Esophagus (tissue), 2 donors: ENCODE measurements around the gene CYP2B6. TPM values are rescaled to one million over a fixed set of nuclear protein-coding genes. Genes with fewer than 3 reads are reported as not detected.
"Not testable (repeated sequence)": the region's sequence is repeated elsewhere in the genome, so short reads cannot be mapped to it uniquely, and the experiment has no call there.

Experiments
- H3K27ac ChIP-seq, 2 donors: one replicate each; pipeline ENCODE4 v1.5.1; 2013; ENCODE audit warnings: low read depth in 2 of 2, mild to moderate bottlenecking in 2 of 2, inconsistent platforms in 1 of 2, low read length in 1 of 2, moderate library complexity in 1 of 2
- H3K27me3 ChIP-seq, 2 donors: one replicate each; pipeline ENCODE4 v1.6.1; 2013; ENCODE audit warnings: low read length in 2 of 2, control low read depth in 1 of 2, mild to moderate bottlenecking in 1 of 2; ENCODE audit not compliant: insufficient read depth in 2 of 2, control insufficient read depth in 1 of 2
- H3K36me3 ChIP-seq, 2 donors: one replicate each; pipeline ENCODE4 v1.6.1; 2013; ENCODE audit warnings: low read length in 1 of 2; ENCODE audit not compliant: control insufficient read depth in 2 of 2, insufficient read depth in 2 of 2
- H3K4me1 ChIP-seq, 2 donors: one replicate each; pipeline ENCODE4 v1.6.1; 2013; ENCODE audit warnings: low read length in 1 of 2; ENCODE audit not compliant: control insufficient read depth in 2 of 2, insufficient read depth in 2 of 2
- H3K4me3 ChIP-seq, 2 donors: one replicate each; pipeline ENCODE4 v1.5.1; 2013; ENCODE audit warnings: low read length in 2 of 2, mild to moderate bottlenecking in 2 of 2, low read depth in 1 of 2, moderate library complexity in 1 of 2
- H3K9me3 ChIP-seq, 2 donors: one replicate each; pipeline ENCODE4 v1.6.1; 2013; ENCODE audit warnings: mild to moderate bottlenecking in 2 of 2, low read depth in 1 of 2, low read length in 1 of 2, moderate library complexity in 1 of 2; ENCODE audit not compliant: control insufficient read depth in 2 of 2, insufficient read depth in 1 of 2
- WGBS, 2 donors: extraction: QIAGEN DNeasy Blood & Tissue Kit; methylation state at CpG; one replicate each; pipeline ENCODE4 v1.1.7; 2013; 5-methylcytosine and 5-hydroxymethylcytosine counted together
- polyA plus RNA-seq, 2 donors: library from polyadenylated mRNA; stranded (reverse); fragments of 200-250 nt; gene quantifications; one replicate each; pipeline ENCODE4 v1.2.3, GENCODE V29; 2013
- donor health status: healthy with polysubstance abuse.
- donor health status: Bipolar disorder and iron deficiency.

CYP2B6 gene
- polyA plus RNA-seq, 2 donors = not detected

DNA sequence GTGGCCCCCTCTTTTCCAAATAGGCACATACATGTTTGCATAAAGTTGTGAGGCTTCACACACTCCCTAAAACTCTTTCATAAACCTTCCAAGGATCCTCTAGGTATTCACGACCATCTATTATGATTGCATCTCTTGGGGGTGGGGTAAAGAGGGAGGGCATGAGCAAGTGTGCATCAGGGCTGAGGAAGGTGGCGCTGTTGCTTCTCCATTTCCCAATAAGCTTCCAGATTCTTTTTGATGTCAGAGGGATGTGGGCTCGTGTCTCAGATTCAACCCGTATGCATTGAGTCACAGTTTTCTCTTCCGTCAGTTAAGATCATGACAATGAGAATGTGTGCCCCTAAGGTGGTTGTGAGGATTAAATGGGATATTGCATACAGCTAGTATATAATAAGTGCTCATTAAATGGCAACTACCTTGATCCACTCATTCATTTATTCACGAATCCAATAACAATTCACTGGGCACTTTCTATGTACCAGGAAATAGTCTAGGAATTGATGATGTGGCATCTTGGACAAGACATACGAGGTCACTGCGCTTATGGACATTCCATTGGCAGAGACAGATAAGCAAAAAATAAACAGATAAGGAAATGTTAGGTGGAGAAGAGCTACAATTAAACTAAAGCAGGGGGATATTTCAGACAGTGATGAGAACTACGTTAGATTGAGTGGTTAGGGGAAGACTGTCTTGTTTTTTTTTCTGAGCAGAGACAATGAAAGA is 10.3 kb downstream of the CYP2B6 start:
- Histone ChIP-seq H3K9me3 (no peaks in the 10 kb centered on the region), H3K27ac (no peak overlapping the region), H3K4me3 (no peak overlapping the region), H3K27me3 (peaks cover 0 to 4% of the 10 kb centered on the region in 2 donors), H3K4me1 (no peaks in the 10 kb centered on the region), H3K36me3 (no peaks in the 10 kb centered on the region)
- WGBS, 2 donors = 69 to 71% methylated on average over 9 of the region's 9 CpGs

- not testable (repeated sequence) for H3K4me3 ChIP-seq, H3K27ac ChIP-seq, H3K9me3 ChIP-seq, H3K27me3 ChIP-seq, H3K36me3 ChIP-seq, H3K4me1 ChIP-seq
- 56 to 73% methylated on average over 6 to 8 of the region's 8 CpGs for WGBS, 2 donors
Observed at GRCh38 chr19:41003656-41004055, 12.6 kb downstream of the CYP2B6 start.

- H3K9me3 ChIP-seq = no peaks in the 10 kb centered on the region
- H3K27ac ChIP-seq = no peak overlapping the region
- 74 to 79% methylated on average over 11 of the region's 11 CpGs for WGBS, 2 donors
- no peaks in the 10 kb centered on the region for H3K4me1 ChIP-seq
- no peaks in the 10 kb centered on the region for H3K36me3 ChIP-seq
- H3K4me3 ChIP-seq = no peak overlapping the region
- peaks cover 0 to 4% of the 10 kb centered on the region in 2 donors for H3K27me3 ChIP-seq
Observed at GRCh38 chr19:41009700-41010235, 18.7 kb downstream of the CYP2B6 start.

DNA sequence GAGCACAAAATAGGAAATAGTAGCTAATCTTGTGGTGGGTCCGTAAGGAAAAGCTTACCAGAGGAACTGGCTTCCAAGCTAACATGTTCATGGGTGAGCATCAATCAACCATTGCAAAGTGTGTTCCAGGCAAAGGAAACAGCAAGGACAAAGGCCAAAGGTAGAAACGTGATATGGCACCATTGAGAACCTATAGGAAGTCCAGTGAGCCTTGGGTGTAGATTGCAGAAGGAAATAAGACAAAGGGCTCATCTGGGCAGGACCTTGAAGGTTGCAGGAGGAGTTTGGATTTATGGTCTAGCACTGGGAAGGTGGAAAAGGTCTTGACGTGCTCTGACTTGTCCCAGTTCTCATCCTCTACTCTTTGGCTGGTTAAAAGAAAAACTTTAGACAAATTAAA is 22.3 kb downstream of the CYP2B6 start:
- no peak overlapping the region for H3K27ac ChIP-seq
- no peaks in the 10 kb centered on the region for H3K9me3 ChIP-seq
- H3K36me3 ChIP-seq = no peaks in the 10 kb centered on the region
- 47 to 59% methylated on average over 3 of the region's 3 CpGs for WGBS, 2 donors
- no peaks in the 10 kb centered on the region for H3K27me3 ChIP-seq
- no peak overlapping the region for H3K4me3 ChIP-seq
- no peaks in the 10 kb centered on the region for H3K4me1 ChIP-seq

GRCh38 chr19:41014643-41015042 is 23.6 kb downstream of the CYP2B6 start:
- Histone ChIP-seq H3K9me3 (no peaks in the 10 kb centered on the region), H3K27ac (no peak overlapping the region)
- 24 to 41% methylated on average over 1 of the region's 1 CpG for WGBS, 2 donors

DNA sequence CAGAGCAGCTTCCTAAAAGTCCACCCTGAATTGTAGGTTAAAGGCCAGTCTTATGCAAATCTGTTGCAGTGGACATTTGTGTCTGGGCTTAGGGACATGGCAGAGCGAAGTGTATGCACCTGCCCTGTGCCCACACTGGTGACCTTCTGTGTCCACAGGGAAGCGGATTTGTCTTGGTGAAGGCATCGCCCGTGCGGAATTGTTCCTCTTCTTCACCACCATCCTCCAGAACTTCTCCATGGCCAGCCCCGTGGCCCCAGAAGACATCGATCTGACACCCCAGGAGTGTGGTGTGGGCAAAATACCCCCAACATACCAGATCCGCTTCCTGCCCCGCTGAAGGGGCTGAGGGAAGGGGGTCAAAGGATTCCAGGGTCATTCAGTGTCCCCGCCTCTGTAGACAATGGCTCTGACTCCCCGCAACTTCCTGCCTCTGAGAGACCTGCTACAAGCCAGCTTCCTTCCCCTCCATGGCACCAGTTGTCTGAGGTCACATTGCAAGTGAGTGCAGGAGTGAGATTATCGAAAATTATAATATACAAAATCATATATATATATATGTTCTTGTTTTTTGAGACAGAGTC is 25.5 kb downstream of the CYP2B6 start:
- Histone ChIP-seq H3K27me3 (no peaks in the 10 kb centered on the region), H3K36me3 (no peaks in the 10 kb centered on the region), H3K4me3 (no peak overlapping the region), H3K27ac (no peak overlapping the region), H3K9me3 (no peaks in the 10 kb centered on the region), H3K4me1 (no peaks in the 10 kb centered on the region)
- WGBS, 2 donors = 73 to 82% methylated on average over 12 of the region's 12 CpGs

More at GRCh38 chr19:41014643-41015042, 23.6 kb downstream of the CYP2B6 start:
- no peaks in the 10 kb centered on the region for H3K36me3 ChIP-seq
- no peak overlapping the region for H3K4me3 ChIP-seq
- H3K4me1 ChIP-seq = no peaks in the 10 kb centered on the region
- H3K27me3 ChIP-seq = no peaks in the 10 kb centered on the region

DNA sequence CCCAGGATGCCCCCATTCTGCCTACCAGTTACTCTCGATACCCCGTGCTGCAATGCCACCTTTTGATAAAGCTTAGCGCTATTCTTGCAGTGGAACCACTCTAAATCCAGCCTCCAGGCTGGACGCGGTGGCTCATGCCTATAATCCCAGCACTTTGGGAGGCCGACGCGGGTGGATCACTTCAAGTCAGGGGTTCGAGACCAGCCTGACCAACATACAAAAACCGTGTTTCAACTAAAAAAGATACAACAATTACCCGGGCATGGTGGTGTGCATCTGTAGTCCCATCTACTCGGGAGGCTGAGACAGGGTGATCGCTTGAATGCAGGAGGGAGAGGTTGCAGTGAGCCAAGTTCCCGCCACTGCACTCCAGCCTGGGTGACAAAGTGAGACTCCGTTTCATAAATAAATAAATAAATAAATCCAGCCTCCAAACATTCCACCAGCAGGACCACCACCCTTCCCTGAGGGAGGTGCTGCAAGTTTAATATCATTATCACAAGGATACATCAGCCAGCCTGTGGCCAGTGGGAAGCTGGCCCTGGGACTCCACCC is 27.7 kb downstream of the CYP2B6 start:
- Histone ChIP-seq H3K4me3 (no peak overlapping the region), H3K27ac (no peak overlapping the region), H3K4me1 (no peaks in the 10 kb centered on the region), H3K36me3 (no peaks in the 10 kb centered on the region), H3K9me3 (no peaks in the 10 kb centered on the region), H3K27me3 (peaks cover 0 to 3% of the 10 kb centered on the region in 2 donors)
- 92 to 94% methylated on average over 15 of the region's 15 CpGs for WGBS, 2 donors

DNA sequence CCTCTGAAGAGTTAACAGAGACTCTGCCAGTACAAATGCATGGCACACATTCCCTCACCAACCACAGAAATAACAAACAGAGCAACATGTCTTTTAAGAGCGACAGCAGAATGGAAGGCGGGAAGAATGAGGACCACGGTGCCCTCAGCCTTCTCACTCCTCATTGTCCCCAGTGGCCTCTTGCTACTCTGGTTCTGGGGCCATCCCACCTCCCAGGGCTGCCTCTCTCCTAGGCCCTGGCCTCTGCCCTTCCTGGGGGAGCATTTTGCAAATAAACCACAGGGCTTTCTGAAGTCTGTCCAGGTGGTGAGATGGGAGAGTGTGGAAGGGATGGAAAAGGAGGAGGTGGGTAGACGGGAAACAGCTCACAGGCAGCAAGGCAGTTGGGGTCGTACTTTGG is 28.3 kb downstream of the CYP2B6 start:
- Histone ChIP-seq H3K9me3 (no peaks in the 10 kb centered on the region), H3K4me1 (no peaks in the 10 kb centered on the region), H3K27ac (no peak overlapping the region), H3K4me3 (no peak overlapping the region), H3K36me3 (no peaks in the 10 kb centered on the region), H3K27me3 (peaks cover 0 to 3% of the 10 kb centered on the region in 2 donors)
- 63 to 73% methylated on average over 5 of the region's 5 CpGs for WGBS, 2 donors

GRCh38 chr19:41023193-41023592 is 32.1 kb downstream of the CYP2B6 start:
- Histone ChIP-seq H3K36me3 (no peaks in the 10 kb centered on the region), H3K4me1 (peaks cover 0 to 2% of the 10 kb centered on the region in 2 donors), H3K27me3 (peaks cover 0 to 7% of the 10 kb centered on the region in 2 donors), H3K4me3 (no peak overlapping the region), H3K9me3 (no peaks in the 10 kb centered on the region), H3K27ac (no peak overlapping the region)
- 66 to 83% methylated on average over 2 of the region's 2 CpGs for WGBS, 2 donors
